Panc1 (cell line): Measurements from ENCODE around the gene SSTR5.

Source experiments
- POLR2AphosphoS5 ChIP-seq: IDR thresholded peaks from 2 replicates; pipeline ENCODE4 v1.6.1; 2012; ENCODE audit warnings: mild to moderate bottlenecking, low read depth, low read length, moderate library complexity
- REST ChIP-seq, 2 experiments: IDR thresholded peaks; 2 replicates each; pipeline ENCODE4 v1.6.1; 2011 to 2012; ENCODE audit warnings: low read depth in 2 of 2, control low read depth in 1 of 2, low read length in 1 of 2, mild to moderate bottlenecking in 1 of 2, moderate library complexity in 1 of 2; ENCODE audit not compliant: insufficient read depth in 1 of 2
- TF ChIP-seq, protein P1 (sequence below): fragments of 450-650 bp; IDR thresholded peaks from 2 replicates; pipeline ENCODE4 v1.5.1; 2017; ENCODE audit warnings: mild to moderate bottlenecking

DNA sequence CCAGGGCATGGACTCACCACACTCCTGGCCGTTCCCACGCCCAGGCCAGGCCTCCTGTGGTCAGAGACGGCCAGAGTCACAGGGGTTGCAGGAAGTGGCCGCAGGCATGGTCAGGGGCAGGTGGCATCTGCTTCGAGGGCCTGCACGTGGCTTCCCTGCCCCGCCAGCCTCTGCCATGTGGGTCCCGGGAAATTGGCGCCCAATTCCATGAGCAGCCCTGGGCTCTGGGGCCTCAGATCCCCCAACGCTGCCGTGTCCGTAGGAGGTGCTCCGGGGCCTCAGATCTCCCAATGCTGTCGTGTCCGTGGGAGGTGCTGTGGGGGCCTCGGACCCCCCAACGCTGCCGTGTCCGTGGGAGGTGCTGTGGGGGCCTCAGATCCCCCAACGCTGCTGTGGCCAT lies 9.7 kb upstream of the SSTR5 start:
- TF ChIP-seq, protein P1, sequence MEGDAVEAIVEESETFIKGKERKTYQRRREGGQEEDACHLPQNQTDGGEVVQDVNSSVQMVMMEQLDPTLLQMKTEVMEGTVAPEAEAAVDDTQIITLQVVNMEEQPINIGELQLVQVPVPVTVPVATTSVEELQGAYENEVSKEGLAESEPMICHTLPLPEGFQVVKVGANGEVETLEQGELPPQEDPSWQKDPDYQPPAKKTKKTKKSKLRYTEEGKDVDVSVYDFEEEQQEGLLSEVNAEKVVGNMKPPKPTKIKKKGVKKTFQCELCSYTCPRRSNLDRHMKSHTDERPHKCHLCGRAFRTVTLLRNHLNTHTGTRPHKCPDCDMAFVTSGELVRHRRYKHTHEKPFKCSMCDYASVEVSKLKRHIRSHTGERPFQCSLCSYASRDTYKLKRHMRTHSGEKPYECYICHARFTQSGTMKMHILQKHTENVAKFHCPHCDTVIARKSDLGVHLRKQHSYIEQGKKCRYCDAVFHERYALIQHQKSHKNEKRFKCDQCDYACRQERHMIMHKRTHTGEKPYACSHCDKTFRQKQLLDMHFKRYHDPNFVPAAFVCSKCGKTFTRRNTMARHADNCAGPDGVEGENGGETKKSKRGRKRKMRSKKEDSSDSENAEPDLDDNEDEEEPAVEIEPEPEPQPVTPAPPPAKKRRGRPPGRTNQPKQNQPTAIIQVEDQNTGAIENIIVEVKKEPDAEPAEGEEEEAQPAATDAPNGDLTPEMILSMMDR, result no peak
- TF ChIP-seq POLR2AphosphoS5, result no peak
- no peak for TF ChIP-seq REST (IDR thresholded peaks at IDR 0.05; ENCODE audit: insufficient read depth in 1 of 2, low read depth in 2 of 2, low read length in 1 of 2)
